Measurements from ENCODE around the gene F9. TPM values are rescaled to one million over a fixed set of nuclear protein-coding genes. Genes with fewer than 3 reads are reported as not detected.

F9 gene
- not detected in 2 replicates for total RNA-seq

DNA sequence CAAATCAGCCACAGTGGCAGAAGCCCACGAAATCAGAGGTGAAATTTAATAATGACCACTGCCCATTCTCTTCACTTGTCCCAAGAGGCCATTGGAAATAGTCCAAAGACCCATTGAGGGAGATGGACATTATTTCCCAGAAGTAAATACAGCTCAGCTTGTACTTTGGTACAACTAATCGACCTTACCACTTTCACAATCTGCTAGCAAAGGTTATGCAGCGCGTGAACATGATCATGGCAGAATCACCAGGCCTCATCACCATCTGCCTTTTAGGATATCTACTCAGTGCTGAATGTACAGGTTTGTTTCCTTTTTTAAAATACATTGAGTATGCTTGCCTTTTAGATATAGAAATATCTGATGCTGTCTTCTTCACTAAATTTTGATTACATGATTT lies at the start of gene F9:
Gene F9 (plus strand): TSS at position 190 of the 400 bp plus-strand sequence. CDS start 26 bp downstream, at position 216.

Other genes with a start within 250 kb of the F9 start
- gene MCF2, start 177.4 kb downstream of the F9 start, total RNA-seq = 0.07 TPM in 1 of 2 replicates, not detected in the other

Data from thoracic aorta endothelial cell (primary cell).